Posterior cingulate gyrus (tissue), 11 donors: ENCODE measurements around the gene CHRD.

Experiments used
- DNase-seq, 10 donors: peaks; one replicate each; pipeline versions ENCODE4 v3.0.0 to v3.0.0-alpha.2; 2020 to 2021; ENCODE audit warnings: mixed read lengths in 3 of 10
- intact Hi-C: fragments of 100-400 bp; cut with DNase I; formaldehyde crosslinking; loops from one replicate; pipeline ENCODE4 v1.15.1; 2023

Gene CHRD

GRCh38 chr3:184378651-184379357 lies 1.1 kb upstream of the CHRD start:
- peak in 3 of 10 donors; percentile 59 to 71 (median 66) for DNase-seq
- intact Hi-C loops: loop anchor here (10.0 kb wide), 2 partner anchors 86 to 136 kb away; no protein-coding TSS in a partner anchor

DNA sequence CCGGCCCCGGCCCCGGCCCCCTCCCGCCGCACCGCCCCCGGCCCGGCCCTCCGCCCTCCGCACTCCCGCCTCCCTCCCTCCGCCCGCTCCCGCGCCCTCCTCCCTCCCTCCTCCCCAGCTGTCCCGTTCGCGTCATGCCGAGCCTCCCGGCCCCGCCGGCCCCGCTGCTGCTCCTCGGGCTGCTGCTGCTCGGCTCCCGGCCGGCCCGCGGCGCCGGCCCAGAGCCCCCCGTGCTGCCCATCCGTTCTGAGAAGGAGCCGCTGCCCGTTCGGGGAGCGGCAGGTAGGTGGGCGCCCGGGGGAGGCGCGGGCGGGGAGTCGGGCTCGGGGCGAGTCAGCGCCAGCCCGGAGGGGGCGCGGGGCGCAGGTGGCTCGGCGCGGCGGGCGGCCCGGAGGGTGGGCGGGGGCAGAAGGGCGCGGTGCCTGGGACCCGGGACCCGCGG lies 352 bp downstream of the CHRD start:
- intact Hi-C loops: no loop called here
- DNase-seq: peak in 8 of 10 donors; percentile 50 to 94 (median 64)

- peak in 2 of 10 donors; percentile 81 to 86 for DNase-seq
Observed at GRCh38 chr3:184380627-184381260, 890 bp downstream of the CHRD start.

DNA sequence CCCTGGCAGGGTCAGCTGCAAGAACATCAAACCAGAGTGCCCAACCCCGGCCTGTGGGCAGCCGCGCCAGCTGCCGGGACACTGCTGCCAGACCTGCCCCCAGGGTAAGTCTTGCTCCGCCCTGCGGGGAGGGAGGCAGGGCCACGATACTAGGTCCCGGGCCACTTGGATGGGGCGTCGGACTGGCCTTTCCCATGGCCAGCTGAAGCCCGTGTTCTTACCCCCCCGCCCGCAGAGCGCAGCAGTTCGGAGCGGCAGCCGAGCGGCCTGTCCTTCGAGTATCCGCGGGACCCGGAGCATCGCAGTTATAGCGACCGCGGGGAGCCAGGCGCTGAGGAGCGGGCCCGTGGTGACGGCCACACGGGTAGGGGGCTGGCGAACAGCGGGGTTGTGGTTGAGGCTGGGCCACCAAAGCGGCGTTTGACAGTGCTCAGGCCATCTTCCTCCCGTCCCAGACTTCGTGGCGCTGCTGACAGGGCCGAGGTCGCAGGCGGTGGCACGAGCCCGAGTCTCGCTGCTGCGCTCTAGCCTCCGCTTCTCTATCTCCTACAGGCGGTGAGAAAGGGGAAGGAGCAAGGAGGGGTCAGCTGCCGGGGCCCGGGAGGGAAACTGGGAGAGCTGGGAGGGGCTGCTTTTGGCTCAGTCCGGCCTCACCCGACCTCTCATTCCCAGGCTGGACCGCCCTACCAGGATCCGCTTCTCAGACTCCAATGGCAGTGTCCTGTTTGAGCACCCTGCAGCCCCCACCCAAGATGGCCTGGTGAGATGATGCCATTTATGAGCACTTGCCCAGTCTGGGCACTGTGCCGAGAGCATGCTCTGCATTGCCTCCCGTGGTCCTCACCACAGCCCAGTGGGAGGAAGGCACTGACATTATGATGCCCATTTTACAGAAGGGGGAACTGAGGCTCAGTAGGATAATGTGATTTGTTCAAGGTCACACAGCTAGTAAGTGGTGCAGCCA lies 1.7 kb downstream of the CHRD start:
- peak in 2 of 10 donors; percentile 77 to 81 for DNase-seq
- intact Hi-C loops: no loop called here

More at GRCh38 chr3:184380627-184381260, 890 bp downstream of the CHRD start:
- intact Hi-C loops: no loop called here

DNA sequence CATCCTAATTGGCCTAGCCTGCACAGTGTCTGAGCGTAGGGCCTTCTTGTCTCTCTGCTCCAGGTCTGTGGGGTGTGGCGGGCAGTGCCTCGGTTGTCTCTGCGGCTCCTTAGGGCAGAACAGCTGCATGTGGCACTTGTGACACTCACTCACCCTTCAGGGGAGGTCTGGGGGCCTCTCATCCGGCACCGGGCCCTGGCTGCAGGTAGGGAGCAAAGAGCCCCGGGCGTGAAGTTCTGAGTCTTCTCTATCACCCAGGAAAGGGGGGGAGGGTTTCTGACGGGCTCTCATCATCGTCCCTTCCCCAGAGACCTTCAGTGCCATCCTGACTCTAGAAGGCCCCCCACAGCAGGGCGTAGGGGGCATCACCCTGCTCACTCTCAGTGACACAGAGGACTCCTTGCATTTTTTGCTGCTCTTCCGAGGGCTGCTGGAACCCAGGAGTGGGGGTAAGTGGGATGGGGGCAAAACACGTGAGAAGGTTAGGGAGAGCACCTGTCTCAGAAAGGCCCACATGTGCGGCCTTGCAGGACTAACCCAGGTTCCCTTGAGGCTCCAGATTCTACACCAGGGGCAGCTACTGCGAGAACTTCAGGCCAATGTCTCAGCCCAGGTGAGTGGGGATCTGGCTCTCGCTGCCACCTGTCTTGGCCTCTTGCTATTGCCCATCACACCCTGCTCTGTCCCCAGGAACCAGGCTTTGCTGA lies 2.6 kb downstream of the CHRD start:
- DNase-seq: peak in 2 of 10 donors; percentile 11 to 62
- intact Hi-C loops: no loop called here

GRCh38 chr3:184383033-184383740 lies 3.3 kb downstream of the CHRD start:
- DNase-seq: peak in 3 of 10 donors; percentile 14 to 57 (median 50)
- intact Hi-C loops: no loop called here

DNA sequence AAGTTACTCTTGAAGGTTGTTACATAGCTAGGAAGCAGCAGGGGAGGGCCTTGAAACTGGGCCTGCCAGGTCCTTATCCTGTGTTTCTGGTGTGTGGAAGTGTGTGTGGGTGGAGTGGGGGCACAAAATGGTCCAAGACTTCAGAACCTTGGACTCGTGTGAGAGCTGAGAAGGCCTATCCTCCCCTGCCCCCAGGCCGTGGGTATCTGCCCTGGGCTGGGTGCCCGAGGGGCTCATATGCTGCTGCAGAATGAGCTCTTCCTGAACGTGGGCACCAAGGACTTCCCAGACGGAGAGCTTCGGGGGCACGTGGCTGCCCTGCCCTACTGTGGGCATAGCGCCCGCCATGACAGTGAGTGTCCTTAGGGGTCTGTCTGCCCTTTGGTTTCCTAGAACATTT lies 4.5 kb downstream of the CHRD start:
- intact Hi-C loops: no loop called here
- peak in 1 of 10 donors; percentile 66 for DNase-seq

- peak in 8 of 10 donors; percentile 12 to 94 (median 72) for DNase-seq
- intact Hi-C loops: no loop called here
Observed at GRCh38 chr3:184384856-184385422, 5.1 kb downstream of the CHRD start.

- peak in 2 of 10 donors; percentile 66 to 80 for DNase-seq
- intact Hi-C loops: no loop called here
Observed at GRCh38 chr3:184386047-184386806, 6.4 kb downstream of the CHRD start.

DNA sequence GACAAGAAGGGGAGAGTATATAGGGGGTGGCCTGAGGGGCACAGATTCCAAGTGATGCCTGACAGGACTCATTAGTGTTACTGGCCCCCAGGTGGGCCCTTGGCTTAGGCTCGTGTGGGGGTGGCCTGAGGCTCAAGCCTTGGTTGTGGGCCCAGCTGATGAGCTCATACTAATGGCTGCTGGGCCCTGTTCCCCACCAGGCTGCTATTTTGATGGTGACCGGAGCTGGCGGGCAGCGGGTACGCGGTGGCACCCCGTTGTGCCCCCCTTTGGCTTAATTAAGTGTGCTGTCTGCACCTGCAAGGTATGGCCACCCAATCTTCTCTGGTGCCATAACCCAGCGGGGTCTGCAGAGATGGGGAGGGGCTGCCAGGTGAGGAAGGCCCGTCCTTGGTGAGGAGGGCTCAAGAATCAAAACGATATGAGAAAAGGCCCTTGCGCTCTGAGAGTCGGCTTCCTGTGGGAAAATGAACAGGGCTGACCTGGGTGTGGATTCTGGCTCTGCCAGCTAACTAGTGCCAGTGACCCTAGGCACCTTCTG lies 7.4 kb downstream of the CHRD start:
- peak in 1 of 10 donors; percentile 35 for DNase-seq
- intact Hi-C loops: no loop called here

DNA sequence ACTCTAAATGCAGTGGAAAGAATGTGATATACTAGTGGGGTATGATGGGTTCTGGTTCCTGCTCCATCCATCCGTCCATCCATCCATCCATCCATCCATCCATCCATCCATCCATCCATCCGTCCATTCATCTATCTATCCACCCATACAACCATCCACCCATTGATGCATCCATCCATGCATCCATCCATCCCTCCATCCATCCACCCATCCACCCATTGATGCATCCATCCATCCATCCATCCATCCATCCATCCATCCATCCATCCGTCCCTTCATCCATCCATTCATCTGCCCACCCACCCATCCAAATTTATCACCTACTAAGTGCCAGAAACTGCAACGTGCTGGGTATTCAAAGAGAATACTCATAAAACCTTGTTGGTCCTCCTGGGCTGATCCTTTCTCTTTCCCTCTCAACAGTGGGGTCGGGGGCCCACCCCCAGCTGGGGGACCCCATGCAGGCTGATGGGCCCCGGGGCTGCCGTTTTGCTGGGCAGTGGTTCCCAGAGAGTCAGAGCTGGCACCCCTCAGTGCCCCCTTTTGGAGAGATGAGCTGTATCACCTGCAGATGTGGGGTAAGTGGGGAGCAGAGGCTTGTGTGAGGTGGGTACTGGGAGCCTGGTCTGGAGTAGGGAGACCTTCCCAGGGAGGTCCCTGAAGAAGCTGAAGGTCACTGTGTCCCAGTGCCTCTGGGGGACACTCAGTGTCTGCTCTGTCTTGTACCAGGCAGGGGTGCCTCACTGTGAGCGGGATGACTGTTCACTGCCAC lies 8.5 kb downstream of the CHRD start:
- intact Hi-C loops: no loop called here
- DNase-seq: peak in 2 of 10 donors; percentile 35 to 37

DNA sequence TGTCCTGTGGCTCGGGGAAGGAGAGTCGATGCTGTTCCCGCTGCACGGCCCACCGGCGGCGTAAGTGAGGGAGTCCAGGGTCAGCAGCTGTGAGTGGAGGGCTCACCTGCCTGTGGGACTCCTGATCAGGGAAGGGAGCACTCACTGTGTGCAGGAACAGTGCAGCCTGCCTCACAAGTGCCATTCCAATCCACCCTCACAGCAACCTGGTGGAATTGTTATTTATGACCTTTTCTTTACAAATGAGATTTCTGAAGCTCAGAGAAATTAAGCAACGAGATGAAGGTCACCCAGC lies 9.0 kb downstream of the CHRD start:
- intact Hi-C loops: no loop called here
- DNase-seq: peak in 2 of 10 donors; percentile 40 to 68

DNA sequence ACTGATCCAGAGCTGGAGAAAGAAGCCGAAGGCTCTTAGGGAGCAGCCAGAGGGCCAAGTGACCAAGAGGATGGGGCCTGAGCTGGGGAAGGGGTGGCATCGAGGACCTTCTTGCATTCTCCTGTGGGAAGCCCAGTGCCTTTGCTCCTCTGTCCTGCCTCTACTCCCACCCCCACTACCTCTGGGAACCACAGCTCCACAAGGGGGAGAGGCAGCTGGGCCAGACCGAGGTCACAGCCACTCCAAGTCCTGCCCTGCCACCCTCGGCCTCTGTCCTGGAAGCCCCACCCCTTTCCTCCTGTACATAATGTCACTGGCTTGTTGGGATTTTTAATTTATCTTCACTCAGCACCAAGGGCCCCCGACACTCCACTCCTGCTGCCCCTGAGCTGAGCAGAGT lies 9.5 kb downstream of the CHRD start:
- peak in 2 of 10 donors; percentile 57 to 72 for DNase-seq
- intact Hi-C loops: no loop called here

- intact Hi-C loops: no loop called here
- DNase-seq: peak in 1 of 10 donors; percentile 59
Observed at GRCh38 chr3:184389935-184390528, 10.2 kb downstream of the CHRD start.

- intact Hi-C loops: no loop called here
Observed at GRCh38 chr3:184391266-184391665, 11.4 kb downstream of the CHRD start.

DNA sequence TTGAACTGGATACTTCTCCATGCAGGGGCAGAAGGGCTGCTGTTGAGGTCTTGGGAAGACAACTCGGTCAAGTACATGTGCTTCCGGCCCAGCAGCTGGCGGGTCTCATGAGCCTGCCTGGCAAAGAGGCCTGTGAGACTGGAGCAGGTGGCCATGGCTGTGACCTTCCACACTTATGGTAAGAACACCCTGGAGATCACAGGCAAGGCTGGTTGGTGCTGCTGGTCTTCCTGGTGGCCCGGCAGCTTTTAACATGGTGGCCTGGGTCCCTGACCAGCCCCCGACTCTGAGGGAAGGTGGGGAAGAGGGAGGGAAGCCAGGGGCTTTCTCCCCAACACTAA lies 15.4 kb downstream of the CHRD start:
- intact Hi-C loops: no loop called here
- DNase-seq: peak in 2 of 10 donors; percentile 39 to 80

More at GRCh38 chr3:184391266-184391665, 11.4 kb downstream of the CHRD start:
- peak in 2 of 10 donors; percentile 44 for DNase-seq

DNA sequence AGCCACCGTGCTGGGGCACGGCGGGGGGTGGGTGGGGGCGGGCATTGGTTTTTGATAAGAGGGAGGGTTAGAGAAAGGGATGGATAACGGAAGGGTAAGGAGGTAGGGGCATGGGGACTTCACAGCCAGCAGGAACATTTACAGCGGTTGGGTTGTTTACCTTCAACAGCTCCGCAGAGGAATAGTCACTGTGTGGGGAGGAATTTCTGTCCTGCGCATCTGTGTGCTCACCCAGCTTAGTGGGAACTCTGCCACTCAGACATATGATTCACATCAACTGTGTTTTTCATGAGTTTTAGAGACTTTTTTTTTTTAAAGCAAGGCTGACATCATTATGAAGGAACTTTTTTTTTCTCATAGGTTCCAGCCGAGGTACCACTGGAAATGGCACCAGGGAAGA lies 19.6 kb downstream of the CHRD start:
- DNase-seq: peak in 2 of 10 donors; percentile 66 to 71
- intact Hi-C loops: no loop called here
